GM21367 (cell line): ENCODE data around the gene AP2B1.

Experiments used
- ATAC-seq: cut with Tn5 transposase; IDR thresholded peaks from one replicate; pipeline ENCODE4 v1.9.1; 2021; ENCODE audit not compliant: unreplicated experiment

The AP2B1 gene

DNA sequence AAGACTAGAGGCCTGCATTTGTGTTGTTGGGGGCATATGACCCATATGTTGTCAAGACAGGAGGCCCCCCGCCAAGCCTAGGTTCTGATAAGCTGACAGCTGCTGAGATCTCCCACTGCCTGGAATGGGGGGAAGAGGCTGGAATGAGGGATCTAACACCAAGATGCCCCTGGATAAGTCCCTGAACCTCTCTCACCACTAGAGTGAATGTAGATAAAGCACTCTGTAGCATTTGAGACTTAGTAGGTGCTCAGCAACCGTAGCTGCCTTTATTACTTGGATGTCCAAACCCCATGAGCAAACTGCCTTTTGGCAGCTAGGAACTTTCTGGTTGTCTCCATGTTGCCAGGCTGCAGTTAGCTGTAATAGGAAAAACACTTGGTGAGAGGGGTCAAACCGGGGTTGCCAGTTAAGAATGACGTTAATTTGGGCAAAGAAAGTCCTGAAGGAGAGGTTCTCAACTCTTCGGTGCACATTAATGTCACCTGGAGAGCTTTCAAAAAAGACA is 139.9 kb downstream of the AP2B1 start:
- ATAC-seq = no peak

DNA sequence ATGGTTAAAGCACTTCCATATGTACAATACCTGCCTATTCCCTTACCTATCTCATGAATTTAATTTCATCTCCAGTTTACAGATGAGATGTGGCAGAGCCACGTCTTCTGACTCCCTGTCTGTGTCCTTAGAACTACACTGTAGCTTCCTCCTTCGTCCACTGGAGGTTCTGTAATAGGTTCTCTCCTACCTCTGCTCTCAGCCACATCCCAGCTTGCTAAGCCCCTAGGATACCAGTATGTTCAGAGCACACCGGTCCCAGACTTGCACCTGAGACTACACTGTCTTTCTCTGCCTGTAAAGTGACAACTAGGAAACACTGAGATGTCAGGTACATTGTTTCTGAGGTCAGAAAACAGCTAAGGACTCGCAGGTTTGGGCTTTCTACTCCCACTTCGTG is 140.5 kb downstream of the AP2B1 start:
- no peak for ATAC-seq

DNA sequence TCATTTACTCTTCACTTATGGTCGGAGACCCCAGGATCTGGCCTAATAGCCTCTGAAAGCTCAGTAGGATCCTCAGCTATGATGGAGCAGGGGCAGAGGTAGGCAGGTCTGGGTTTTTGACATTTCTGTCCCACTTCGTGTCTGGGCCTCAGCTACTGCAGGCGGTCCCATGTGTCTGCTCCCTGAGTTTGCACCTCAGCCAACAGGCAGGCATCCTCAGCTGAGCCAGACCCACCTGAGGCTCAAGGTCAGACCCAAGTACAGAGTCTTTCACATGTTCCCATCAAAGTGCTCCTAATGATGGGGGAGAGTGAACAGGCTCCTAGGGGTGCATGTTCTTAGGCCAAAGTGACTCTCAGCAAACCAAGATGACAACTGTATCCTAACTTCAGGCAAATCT is 141.4 kb downstream of the AP2B1 start:
- ATAC-seq = no peak

DNA sequence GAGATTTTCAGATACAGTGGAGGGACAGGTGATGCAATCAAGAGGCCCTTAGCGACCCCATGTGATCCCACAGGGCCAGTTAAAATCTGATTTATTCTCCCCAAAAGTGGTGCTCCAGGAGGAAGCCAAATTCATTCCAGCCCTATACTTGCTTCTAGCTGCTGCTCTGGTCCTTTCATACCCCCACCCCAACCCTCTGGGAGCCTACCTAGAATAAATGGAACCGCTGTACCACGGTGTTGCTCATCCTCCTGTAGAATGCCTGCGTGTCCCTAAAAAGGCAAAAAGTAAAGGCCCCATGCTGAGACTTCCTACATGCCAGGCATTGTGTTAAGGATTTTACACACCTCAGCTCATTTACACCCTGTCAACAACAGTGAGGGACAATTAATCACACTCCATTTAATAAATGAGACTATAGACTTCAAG is 142.3 kb downstream of the AP2B1 start:
- ATAC-seq = no peak

DNA sequence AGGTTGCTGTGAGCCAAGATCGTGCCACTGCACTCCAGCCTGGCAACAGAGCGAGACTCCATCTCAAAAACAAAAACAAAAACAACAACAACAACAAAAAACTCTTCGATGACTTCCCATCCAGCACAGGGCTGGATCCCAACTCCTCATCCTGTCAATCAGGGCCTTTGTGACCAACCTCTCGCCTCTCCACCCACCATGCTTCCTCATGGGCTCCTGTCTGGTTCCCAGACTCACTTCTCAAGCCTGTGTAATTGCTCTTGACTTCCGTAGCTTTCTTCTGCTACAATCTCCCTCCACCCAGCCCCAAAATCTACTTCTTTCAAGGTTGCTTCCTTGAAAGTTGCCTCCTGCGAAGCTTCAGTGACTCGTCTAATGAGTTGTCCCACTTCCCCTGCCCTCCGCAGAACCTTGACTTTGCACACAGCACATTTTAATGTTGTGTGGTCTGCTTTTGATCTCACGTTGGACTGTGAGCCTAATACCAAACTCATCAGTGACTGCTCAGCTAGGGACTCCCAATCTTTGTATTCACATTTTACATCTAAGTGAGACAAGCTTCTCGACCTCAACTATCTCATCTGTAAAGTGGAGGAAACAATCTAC is 143.4 kb downstream of the AP2B1 start:
- ATAC-seq = no peak

DNA sequence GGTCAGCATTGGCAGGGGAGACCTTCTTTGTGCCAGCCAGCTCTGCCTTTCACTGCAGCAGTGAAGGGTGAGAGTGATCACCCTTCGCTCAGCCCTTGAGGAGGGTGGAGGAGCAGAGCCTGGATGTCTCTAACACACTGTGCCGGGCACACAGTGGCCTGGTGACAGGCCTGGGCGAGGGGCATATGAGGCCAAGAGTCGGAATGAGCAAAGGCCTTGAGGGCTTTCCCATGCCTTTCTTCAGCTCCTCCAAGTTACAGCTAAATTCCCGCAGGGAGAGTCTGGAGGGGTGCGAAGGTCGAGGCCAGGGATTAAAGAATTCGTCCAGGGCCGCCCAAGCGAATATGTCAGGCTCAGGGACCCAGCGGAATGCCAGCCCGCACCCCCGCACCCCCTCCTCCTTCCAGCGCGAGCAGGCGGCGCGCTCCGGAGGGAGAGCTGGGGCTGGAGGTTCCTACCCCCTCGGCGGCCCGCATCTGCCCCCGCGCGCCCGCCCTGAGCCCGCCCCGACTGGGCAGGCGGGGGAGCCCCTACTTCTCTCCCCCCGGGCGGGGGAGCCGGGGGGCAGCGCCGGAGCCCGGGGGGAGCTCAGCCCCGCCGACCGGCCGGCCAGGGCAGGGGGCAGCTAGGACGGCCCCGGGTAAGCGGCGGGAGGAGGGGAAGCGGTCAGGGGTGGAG is 144.3 kb downstream of the AP2B1 start, which contains the start of gene RASL10B:
RASL10B (plus strand) TSS at position 401 of the 678 bp plus-strand sequence. CDS start 3,546 bp downstream, outside the sequence.
- ATAC-seq = no peak

DNA sequence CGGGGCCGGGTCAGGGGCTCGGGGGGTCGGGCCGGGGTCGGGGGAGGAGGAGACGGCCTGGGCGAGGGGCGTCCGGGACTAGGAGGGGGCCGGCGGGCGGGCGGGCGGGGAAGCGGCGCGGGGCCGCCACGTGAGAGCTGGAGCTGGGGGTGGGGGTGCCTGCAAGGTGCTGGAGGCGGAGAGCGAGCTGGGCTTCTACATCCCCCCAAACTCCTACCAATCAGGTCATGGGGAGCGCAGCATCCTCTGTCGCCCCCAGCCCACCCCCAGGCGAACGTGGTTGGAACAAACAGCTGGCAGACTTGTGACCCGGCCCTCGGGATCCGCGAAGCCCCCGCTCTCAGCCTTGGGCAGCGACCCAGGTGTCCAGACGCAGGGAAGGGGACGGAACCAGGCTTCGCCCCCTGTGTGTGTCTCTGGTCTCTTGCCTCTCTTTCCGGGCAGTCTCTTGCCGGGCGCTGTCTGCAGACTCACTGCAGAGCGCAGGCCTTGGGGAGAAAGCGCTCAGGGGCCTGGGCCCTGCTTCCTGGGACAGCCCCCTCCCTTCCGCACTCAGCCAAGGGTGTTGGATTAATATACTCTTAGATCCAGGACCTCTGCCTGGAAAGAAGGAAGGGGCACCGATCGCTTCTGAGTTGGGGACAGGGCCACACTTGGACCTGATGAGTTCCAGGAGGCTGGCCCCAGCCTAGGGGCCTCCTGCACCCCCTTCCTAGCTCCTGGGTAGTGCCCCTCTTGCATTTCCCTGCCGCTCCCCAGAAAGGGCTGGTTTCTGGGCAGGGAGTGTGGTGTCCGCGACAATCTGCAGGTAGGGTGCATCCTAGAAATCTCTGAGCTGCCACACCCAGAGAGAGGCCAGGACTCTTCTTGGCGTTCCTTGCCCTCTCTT is 145.0 kb downstream of the AP2B1 start:
- ATAC-seq = no peak

DNA sequence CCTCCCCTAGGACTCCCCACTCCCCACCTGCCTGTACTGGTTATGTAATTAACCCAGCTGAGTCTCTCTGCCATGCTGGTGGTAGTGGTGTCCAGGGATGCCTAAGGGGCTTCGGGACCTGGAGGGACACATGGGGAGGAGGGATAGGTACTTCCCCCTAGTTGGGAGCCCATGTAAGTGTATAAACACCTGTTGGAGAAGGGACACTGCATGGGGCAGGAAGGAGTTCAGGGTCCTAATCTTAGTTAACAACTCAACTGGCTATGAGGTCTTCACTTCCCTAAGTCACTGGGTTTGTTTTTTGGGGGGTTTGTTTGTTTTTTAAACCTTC is 145.6 kb downstream of the AP2B1 start:
- ATAC-seq = no peak

DNA sequence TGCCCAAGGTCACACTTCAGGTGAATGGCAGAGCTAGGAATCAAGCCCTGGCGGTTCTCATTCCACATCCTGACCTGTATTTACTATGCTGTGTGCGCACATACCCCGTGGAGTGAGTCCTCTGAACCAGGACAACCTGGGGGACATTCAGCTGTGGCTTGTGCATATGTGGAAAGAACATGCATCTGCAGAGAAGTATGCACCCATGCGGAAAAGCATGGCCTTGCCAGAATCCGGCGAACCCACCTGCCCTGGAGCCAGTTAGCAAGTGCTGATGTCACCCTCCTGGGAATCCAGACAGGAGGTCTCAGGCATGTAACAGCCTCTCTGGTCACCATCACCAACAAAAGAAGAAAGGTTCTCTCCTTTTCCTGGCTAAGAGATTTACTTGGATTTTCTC is 146.2 kb downstream of the AP2B1 start:
- no peak for ATAC-seq

DNA sequence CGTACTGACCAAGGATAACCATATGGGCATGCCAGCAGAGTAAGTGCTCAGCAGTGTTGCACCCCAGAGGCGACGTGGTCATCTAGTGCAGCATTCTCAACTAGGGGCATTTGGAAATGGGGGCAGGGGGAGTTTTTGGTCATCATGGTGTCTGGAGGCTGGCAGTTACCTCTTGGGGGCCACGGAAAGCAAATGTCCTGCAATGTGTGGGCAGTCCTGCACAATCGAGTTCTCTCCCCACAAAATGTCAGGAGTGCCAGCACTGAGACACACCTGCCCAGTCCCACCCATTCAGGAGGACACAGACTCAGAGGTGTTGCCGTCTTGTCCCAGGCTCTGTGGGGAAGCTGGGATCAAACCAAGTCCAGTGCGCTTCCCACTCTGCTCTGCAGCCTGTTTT is 147.3 kb downstream of the AP2B1 start:
- no peak for ATAC-seq

DNA sequence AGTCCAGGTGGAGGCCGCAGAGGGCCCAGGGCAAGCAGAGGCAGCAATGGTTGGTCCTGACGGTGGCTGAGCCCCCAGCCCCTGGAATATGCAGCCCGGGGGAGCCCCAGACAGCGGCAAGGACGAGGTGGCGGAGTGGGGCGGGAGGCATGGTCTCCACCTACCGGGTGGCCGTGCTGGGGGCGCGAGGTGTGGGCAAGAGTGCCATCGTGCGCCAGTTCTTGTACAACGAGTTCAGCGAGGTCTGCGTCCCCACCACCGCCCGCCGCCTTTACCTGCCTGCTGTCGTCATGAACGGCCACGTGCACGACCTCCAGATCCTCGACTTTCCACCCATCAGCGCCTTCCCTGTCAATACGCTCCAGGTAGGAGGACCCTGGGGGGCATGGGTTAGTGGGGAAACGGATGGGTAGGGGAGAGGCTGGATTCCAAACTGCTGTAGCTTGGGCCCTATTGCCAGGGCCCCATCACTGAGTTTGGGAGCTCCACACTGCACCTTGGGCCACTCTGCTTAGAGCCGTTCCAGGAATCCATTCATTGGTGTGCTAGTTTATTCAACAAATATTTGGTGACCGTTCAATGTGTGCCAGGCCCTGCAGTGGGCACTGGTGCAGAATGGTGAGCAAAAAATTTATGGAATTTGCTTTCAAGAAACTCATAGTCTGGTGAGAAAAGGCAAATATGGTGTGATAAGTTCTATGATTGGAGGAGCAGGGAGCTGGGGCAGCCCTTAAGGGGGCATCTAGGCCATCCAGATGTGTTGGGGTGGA is 148.1 kb downstream of the AP2B1 start:
- no peak for ATAC-seq

DNA sequence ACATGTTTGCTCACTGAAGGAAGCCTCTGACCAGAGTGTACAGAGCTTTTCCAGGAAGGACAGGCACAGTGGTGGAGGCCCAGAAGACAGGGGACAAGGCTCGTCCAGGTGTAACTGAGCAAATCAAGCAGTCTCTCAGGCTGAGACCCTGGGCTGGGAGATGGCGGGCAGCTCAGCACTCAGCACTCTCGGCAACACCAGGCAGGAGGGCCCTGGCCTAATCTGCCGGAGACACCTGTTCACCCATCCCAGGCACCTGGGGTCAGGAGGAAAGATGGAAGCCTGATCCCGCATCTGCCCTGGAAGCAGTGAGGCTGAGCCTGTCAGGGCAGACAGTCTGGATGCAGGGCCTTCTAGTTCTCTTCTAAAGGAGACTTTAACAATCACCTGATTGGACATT is 149.1 kb downstream of the AP2B1 start:
- no peak for ATAC-seq

DNA sequence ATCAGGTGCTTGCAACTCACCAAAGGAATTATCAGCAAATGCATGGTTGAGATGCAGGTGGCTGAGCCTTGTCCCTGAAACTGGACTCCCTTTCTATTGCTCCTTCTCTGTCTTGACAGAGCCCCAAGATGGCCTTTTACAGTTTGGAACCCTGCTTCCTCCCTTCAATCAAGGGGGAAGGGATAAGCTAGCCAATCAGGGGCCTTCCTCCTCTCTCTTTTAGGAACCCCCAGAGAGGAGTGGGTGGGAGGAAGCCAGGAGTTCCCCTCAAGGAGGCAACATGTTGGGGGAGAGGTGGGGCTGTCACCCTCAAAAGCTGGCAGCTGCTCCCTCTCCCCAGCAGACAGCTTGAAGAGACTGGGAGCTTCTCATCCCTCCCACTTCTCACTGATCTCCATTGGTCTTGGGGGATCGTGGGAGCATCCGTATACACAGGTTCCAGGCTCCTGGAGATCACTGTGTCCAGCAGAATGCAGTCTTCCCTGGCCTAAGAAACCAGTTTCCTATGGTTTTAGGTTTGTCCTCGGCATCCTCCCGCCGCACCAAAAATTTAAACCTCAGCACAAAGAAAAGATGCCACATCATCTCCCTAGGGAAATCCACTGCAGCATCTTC is 151.5 kb downstream of the AP2B1 start:
- no peak for ATAC-seq

DNA sequence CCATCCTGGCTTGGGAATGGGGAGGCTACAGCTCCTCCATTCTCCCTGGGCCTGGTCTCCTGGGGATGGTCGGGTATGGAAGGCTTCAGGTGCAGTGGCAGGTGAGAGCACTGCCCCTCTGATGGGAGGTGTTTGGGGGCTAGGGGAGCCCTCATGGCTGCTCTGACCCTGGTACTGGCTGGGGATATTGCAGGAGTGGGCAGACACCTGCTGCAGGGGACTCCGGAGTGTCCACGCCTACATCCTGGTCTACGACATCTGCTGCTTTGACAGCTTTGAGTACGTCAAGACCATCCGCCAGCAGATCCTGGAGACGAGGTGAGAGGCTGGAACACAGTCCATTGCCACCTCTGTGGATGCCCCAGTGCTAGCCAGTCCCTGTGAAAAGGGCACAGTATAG is 153.1 kb downstream of the AP2B1 start:
- ATAC-seq = no peak

DNA sequence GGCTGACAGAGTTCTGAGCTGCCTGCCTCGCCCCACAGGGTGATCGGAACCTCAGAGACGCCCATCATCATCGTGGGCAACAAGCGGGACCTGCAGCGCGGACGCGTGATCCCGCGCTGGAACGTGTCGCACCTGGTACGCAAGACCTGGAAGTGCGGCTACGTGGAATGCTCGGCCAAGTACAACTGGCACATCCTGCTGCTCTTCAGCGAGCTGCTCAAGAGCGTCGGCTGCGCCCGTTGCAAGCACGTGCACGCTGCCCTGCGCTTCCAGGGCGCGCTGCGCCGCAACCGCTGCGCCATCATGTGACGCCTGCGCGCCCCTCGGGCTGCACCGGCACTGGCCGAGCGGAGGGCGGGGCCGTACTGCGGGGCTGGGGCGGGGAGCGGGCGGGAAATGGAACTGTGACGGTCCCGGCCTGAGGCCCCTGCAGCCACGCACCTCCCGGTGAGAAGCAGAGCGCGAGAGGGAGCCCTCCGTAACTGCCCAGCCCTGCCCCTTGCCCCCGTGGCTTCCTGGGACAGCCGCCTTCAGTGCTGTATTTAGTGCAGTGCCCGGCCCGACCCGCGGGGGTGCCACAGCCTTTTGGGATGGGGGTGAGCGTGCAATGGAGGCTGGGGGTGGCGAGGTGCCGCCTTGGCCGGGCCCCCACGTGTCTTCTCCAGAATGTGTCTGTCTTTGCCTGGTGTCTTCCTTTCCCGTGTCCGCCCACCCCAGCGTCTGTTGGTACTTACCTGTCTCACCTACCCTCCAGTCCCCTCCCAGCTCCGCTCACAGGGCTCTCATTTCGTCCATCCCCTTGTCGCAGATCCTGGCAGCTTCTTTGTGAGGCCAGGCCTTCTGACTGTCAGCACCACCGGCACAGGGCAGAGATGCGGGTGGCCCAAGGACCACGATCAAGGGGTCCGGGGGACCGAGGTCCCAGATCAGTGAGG is 154.1 kb downstream of the AP2B1 start:
- ATAC-seq = no peak

DNA sequence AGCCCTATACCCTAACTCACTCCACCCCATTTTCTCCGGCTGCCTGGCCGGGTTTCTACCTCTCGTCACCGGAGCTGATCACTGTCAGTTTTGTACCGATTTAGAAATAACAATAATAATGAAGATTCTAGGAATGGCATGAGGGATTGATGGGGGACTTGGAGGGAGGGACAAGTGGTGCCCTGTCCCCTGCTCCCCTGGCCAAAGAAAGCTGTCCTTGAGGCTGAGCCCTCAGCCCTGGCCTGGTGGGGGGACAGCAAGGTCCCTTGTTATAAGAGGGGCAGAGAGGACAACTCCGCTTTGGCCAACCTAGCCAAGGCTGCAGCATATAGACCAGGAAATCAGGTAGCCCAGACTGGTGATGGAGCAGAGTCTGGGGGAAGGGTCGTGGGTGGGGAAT is 155.4 kb downstream of the AP2B1 start:
- no peak for ATAC-seq

DNA sequence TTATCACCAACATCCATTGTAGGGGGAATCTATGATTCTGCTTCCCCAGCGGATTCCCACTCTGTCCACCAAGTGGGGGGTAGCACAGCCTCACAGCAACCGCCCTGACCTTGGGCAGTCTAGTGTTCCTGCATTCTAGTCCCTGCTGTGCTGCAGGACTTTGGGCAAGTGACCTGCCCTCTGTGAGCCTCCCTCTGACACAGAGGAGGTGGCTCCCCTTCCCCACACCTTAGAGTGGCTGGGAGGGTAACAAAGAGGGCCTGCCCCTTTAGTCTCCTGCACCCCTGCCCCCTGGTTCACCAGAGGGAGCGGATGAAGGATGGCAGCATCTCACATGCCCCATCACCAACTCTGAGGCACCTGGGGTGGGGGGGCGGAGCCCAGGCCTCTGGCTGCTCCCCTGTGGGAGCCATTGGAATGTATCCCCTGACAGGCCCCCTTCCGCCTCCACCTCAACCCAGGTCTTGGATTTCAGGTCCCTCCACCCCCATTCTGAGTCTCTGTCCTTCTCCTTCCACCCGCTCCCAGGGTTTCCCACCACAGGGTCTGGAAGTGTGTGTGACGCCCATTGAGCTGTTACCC is 155.9 kb downstream of the AP2B1 start:
- ATAC-seq = no peak

DNA sequence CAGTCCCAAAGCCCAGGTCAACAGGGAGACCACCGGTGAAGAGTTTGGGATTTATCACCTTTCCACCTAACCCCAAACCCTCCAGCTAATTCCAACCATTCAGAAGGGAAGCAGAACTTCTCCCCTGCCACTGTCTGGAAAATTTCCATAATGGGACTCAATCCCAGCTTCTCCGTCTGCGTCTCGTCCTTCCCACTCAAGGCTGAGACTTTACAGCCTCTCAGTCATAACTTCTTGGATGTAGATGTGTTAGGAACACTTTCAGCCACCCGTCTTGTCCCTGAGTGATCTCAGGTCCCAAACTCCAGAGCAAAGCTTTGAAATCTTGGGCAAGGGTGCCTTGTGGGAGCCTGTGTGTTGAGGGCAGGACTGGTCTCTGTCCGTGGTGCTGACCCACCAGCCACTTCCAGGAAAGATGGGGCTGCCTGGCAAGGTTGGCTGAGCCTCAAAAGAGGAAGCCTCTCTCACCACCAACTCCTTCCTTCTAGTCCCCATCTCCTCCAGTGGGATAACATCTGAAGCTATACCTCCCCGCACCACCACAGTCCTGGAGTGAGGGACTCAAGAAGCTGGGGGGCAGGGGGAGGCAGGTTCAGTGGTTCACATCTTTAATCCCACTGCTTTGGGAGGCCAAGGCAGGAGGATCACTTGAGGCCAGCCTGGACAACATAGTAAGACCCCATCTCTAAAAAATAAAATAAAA is 156.7 kb downstream of the AP2B1 start:
- no peak for ATAC-seq

DNA sequence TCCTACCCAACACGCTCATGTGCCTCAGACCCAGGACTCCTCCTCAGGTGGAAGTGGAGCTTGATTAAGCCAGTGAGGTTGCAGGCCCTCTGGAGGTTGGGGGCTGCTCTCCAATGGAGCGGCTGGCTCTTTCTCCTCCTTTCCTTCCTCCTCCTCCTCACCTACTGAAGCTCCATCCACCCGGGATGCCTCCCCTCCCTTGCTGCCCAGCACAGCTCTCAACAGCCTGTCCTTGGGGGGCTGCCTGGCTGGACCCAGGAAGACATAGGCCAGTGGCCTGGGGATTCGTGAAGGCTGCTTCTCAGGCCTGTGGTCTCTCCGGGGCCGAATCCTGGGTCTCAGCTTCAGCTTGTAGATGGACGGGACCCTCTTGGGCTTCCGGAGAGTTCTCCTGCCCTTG is 157.7 kb downstream of the AP2B1 start:
- ATAC-seq = no peak
